Measurements from ENCODE around the gene VOPP1.

DNA sequence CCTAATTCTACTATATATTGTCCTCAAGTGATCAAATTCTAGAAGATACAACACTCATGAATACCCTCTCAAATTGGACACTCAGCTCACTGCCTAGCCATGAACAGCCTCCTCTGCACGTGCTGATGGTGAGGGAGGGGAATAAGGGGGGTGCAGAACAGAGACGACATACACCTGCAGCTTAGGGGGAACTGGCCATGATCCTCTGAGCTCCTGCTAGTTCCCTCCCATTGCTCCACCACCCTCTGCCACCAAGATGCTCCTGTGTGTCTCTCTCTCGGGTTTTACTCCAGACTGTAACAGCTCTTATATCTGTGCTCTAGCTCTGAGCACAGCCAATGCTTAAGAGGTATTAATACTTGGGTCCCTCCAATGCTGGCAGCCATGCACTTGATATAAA lies 70.7 kb downstream of the VOPP1 start:
- TF ChIP-seq, protein P1, sequence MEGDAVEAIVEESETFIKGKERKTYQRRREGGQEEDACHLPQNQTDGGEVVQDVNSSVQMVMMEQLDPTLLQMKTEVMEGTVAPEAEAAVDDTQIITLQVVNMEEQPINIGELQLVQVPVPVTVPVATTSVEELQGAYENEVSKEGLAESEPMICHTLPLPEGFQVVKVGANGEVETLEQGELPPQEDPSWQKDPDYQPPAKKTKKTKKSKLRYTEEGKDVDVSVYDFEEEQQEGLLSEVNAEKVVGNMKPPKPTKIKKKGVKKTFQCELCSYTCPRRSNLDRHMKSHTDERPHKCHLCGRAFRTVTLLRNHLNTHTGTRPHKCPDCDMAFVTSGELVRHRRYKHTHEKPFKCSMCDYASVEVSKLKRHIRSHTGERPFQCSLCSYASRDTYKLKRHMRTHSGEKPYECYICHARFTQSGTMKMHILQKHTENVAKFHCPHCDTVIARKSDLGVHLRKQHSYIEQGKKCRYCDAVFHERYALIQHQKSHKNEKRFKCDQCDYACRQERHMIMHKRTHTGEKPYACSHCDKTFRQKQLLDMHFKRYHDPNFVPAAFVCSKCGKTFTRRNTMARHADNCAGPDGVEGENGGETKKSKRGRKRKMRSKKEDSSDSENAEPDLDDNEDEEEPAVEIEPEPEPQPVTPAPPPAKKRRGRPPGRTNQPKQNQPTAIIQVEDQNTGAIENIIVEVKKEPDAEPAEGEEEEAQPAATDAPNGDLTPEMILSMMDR (conservative IDR thresholded peaks at IDR 0.05; ENCODE audit: low read depth, low read length), result no peak
- TF ChIP-seq EZH2phosphoT487 (IDR thresholded peaks at IDR 0.05; ENCODE audit: borderline replicate concordance, low read length) (no peak), EZH2 (IDR thresholded peaks at IDR 0.05; ENCODE audit: low read length, unreplicated experiment) (no peak)
